Fibroblast of lung (primary cell): ENCODE measurements around the gene TMEM171. TPM values are rescaled to one million over a fixed set of nuclear protein-coding genes. Genes with fewer than 3 reads are reported as not detected.
A peak's percentile ranks its signal among the peaks of the same experiment; 100 is the strongest.

Experiments
- DNase-seq, 2 donors: peaks; one replicate each; pipeline versions ENCODE4 v3.0.0 to v3.0.0-alpha.2; 2010; ENCODE audit warnings: low read depth in 2 of 2
- H2AFZ ChIP-seq: 2 replicates; pipeline ENCODE4 v1.5.1; 2012; ENCODE audit warnings: low read length, control low read depth, inconsistent platforms
- H3K27ac ChIP-seq: 2 replicates; pipeline ENCODE4 v1.5.1; 2011; ENCODE audit warnings: low read length, control low read depth; ENCODE audit not compliant: insufficient read depth
- H3K27me3 ChIP-seq: 2 replicates; pipeline ENCODE4 v1.5.1; 2011; ENCODE audit warnings: mild to moderate bottlenecking, low read length; ENCODE audit not compliant: control insufficient read depth, insufficient read depth
- H3K36me3 ChIP-seq: 2 replicates; pipeline ENCODE4 v1.5.1; 2011; ENCODE audit warnings: low read length; ENCODE audit not compliant: control insufficient read depth, insufficient read depth
- H3K4me1 ChIP-seq: 2 replicates; pipeline ENCODE4 v1.5.1; 2011; ENCODE audit warnings: low read length; ENCODE audit not compliant: control insufficient read depth, insufficient read depth; ENCODE audit errors: extremely low read depth
- H3K4me2 ChIP-seq: 2 replicates; pipeline ENCODE4 v1.5.1; 2011; ENCODE audit warnings: low read length, control low read depth; ENCODE audit not compliant: insufficient read depth; ENCODE audit errors: extremely low read depth
- H3K4me3 ChIP-seq, 4 experiments: fragments of 200-600 bp in 1 of 4; sonication (generic) in 1 of 4; replicated peaks in 1 of 4; 2 replicates each; pipeline ENCODE4 v1.5.1; 2011 to 2016; ENCODE audit warnings: low read length in 4 of 4, low read depth in 3 of 4, mild to moderate bottlenecking in 3 of 4, control low read depth in 2 of 4, inconsistent platforms in 1 of 4, mixed read lengths in 1 of 4; ENCODE audit not compliant: insufficient read depth in 1 of 4; ENCODE audit errors: control extremely low read depth in 1 of 4
- H3K79me2 ChIP-seq: 2 replicates; pipeline ENCODE4 v1.5.1; 2012; ENCODE audit warnings: mild to moderate bottlenecking, low read length, inconsistent platforms; ENCODE audit not compliant: control insufficient read depth, insufficient read depth
- H3K9ac ChIP-seq: 2 replicates; pipeline ENCODE4 v1.5.1; 2011; ENCODE audit warnings: mild to moderate bottlenecking, low read length, control low read depth; ENCODE audit not compliant: insufficient read depth
- H3K9me3 ChIP-seq: 2 replicates; pipeline ENCODE4 v1.5.1; 2012; ENCODE audit warnings: low read depth, low read length; ENCODE audit not compliant: control insufficient read depth, insufficient read depth
- H4K20me1 ChIP-seq: 2 replicates; pipeline ENCODE4 v1.5.1; 2011; ENCODE audit warnings: low read length; ENCODE audit not compliant: control insufficient read depth, insufficient read depth; ENCODE audit errors: extremely low read depth
- EZH2 ChIP-seq: IDR thresholded peaks from 2 replicates; pipeline ENCODE4 v1.5.1; 2012; ENCODE audit warnings: low read length, control low read depth, mild to moderate bottlenecking; ENCODE audit errors: missing control alignments
- polyA minus RNA-seq: library from RNA; depleted of rRNA, polyadenylated mRNA; stranded (reverse); fragments of >200 nt; gene quantifications from 2 replicates; pipeline ENCODE4 v1.2.3, GENCODE V29; 2011; ENCODE audit warnings: low replicate concordance
- polyA plus RNA-seq, 2 donors: library from polyadenylated mRNA; depleted of rRNA in 1 of 2; stranded (reverse) in 1 of 2; unstranded in 1 of 2; fragments of >200 nt; gene quantifications; 2 replicates each; pipeline ENCODE4 v1.2.1, GENCODE V29; 2011 to 2012; ENCODE audit warnings: missing spikeins in 1 of 2
- total RNA-seq: library from RNA; depleted of rRNA; stranded (reverse); fragments of >200 nt; gene quantifications from 2 replicates; pipeline ENCODE4 v1.2.1, GENCODE V29; 2014
- TF ChIP-seq, protein P1 (sequence below), 2 donors: IDR thresholded peaks in 1 of 2; conservative IDR thresholded peaks in 1 of 2; 1 replicate in 1 of 2; 2 replicates in 1 of 2; pipeline ENCODE4 v1.5.1; 2011 to 2012; ENCODE audit warnings: low read length in 2 of 2, control low read depth in 1 of 2, inconsistent platforms in 1 of 2, low read depth in 1 of 2, mild to moderate bottlenecking in 1 of 2

Gene TMEM171, protein sequence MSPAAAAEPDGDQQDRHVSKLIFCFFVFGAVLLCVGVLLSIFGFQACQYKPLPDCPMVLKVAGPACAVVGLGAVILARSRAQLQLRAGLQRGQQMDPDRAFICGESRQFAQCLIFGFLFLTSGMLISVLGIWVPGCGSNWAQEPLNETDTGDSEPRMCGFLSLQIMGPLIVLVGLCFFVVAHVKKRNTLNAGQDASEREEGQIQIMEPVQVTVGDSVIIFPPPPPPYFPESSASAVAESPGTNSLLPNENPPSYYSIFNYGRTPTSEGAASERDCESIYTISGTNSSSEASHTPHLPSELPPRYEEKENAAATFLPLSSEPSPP
- total RNA-seq = under 0.01 and 0.83 TPM in 2 replicates
- polyA plus RNA-seq = 1.9 and 5.8 TPM in 2 replicates
- 1.2 and 5.5 TPM in 2 replicates for polyA plus RNA-seq (2012)
- 2.4 and 3.2 TPM in 2 replicates for polyA minus RNA-seq

DNA sequence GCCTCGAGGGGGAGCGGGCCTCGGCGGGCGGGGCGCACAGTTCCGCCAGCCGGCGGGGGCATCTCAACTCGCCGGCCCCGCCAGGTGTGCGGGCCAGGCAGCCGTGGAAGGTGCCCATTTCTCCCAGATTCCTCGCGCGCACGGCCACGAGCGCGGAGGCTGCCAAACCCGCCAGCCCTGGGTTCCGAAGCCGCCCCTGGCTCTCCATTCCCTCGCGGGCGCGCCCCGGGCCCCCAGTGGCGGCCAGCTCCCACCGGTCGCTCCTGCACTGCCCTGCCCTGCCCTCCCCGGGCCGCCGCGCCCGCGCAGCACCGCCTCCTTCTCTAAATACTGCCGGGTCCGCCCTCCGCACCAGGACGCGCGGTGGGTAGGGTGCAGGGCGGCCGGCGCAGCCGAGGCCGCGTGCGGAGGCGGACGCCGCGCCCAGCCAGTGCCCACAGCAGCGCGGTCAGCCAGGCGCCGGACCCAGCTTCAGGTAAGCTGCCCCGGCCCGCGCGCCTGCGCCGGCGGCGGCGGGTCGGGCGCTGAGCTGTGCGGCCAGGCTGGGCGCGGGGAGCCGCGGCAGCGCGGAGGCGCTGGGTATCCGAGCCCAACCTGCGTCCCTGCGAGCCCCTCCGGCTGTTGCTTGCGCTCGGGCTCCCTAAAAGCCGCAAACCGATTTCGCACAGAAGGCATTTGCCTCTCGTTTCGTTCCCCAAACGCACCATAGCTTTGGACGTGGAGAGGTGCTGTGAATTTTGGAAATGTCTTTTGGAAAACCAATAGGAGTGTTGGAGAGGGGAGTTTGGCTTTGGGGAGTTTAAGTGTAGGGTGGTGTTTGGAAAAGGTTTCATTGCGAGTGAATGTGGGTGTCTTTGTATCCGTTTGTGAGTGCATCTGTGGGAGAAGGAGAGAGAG is at the start of gene TMEM171:
TMEM171 (plus strand) TSS at position 354 of the 897 bp plus-strand sequence. CDS start 2,799 bp downstream, outside the sequence.
- H3K36me3 ChIP-seq = no peaks in the 10 kb centered on the region
- H3K79me2 ChIP-seq = no peaks in the 10 kb centered on the region
- peak within 1 kb of the TSS; percentile 93 for H3K4me2 ChIP-seq
- H4K20me1 ChIP-seq = no peaks in the 10 kb centered on the region
- H3K9me3 ChIP-seq = no peaks in the 10 kb centered on the region
- TF ChIP-seq, protein P1, sequence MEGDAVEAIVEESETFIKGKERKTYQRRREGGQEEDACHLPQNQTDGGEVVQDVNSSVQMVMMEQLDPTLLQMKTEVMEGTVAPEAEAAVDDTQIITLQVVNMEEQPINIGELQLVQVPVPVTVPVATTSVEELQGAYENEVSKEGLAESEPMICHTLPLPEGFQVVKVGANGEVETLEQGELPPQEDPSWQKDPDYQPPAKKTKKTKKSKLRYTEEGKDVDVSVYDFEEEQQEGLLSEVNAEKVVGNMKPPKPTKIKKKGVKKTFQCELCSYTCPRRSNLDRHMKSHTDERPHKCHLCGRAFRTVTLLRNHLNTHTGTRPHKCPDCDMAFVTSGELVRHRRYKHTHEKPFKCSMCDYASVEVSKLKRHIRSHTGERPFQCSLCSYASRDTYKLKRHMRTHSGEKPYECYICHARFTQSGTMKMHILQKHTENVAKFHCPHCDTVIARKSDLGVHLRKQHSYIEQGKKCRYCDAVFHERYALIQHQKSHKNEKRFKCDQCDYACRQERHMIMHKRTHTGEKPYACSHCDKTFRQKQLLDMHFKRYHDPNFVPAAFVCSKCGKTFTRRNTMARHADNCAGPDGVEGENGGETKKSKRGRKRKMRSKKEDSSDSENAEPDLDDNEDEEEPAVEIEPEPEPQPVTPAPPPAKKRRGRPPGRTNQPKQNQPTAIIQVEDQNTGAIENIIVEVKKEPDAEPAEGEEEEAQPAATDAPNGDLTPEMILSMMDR (conservative IDR thresholded peaks at IDR 0.05 in 1 of 2, IDR thresholded peaks at IDR 0.05 in 1 of 2; ENCODE audit: low read depth in 1 of 2, low read length in 2 of 2) = no peak
- TF ChIP-seq EZH2 = no peak
- H3K4me3 ChIP-seq = peak within 1 kb of the TSS; percentile 37 to 74 (median 54)
- no peak within 1 kb of the TSS for H3K27ac ChIP-seq
- peak within 1 kb of the TSS; percentile 34 for H3K9ac ChIP-seq
- H3K27me3 ChIP-seq = no peaks in the 10 kb centered on the region
- peaks cover 9% of the 10 kb centered on the region for H3K4me1 ChIP-seq
- peak; percentile 14 to 50 for DNase-seq
- peak within 1 kb of the TSS; percentile 39 for H2AFZ ChIP-seq

DNA sequence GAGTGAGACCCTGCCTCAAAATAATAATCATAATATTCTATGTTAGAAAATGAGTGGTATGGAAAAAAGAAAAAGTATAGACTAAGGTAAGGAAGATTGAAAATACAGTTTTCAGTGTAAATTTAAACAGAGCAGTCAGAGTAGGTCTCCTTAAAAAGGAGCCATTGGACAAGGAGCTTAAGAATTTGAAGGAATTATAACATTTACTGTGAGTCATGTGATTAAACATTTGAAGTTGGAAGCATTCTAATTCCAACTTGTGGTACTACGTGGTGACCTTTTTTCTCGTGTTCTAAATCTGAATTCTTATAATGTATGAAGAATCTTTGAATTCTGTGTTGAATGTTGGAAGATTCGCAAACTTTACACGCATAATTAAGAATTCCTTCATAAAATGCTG is 39.3 kb upstream of the TMEM171 start:
- Histone ChIP-seq H3K9me3 (no peaks in the 10 kb centered on the region), H3K36me3 (no peaks in the 10 kb centered on the region), H3K9ac (no peak overlapping the region), H3K4me2 (no peak overlapping the region), H3K4me3 (no peak overlapping the region), H3K4me1 (no peaks in the 10 kb centered on the region), H4K20me1 (no peaks in the 10 kb centered on the region), H3K27ac (no peak overlapping the region), H3K27me3 (no peaks in the 10 kb centered on the region), H2AFZ (no peak overlapping the region), H3K79me2 (no peaks in the 10 kb centered on the region)
- TF ChIP-seq, protein P1 (conservative IDR thresholded peaks at IDR 0.05 in 1 of 2, IDR thresholded peaks at IDR 0.05 in 1 of 2; ENCODE audit: low read depth in 1 of 2, low read length in 2 of 2) = no peak
- no peak for TF ChIP-seq EZH2
- DNase-seq = no peak

DNA sequence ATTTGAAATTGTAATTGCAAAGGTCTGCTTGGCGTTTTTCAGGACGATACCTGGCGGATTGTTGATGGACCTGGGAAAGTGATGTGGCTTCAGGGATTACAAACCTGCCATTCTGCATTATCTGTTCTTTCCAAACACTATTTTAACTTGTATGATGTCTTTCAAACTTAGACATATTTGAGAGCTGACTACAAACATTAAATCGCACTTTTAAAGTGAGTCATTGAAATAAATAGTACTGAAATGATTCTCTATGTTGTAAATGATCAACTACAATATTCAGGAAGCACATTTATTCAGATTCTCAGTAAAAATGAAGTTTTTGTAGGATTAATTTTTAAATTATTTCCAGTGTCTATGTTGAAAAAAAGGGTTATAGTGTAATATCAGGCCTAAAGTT is 32.3 kb upstream of the TMEM171 start:
- Histone ChIP-seq H3K4me2 (no peak overlapping the region), H3K4me1 (no peaks in the 10 kb centered on the region), H2AFZ (no peak overlapping the region), H4K20me1 (no peaks in the 10 kb centered on the region), H3K27ac (no peak overlapping the region), H3K9ac (no peak overlapping the region), H3K36me3 (no peaks in the 10 kb centered on the region), H3K79me2 (no peaks in the 10 kb centered on the region), H3K27me3 (no peaks in the 10 kb centered on the region), H3K4me3 (no peak overlapping the region), H3K9me3 (no peaks in the 10 kb centered on the region)
- DNase-seq = peak in 1 of 2 donors; percentile 29
- TF ChIP-seq, protein P1 (conservative IDR thresholded peaks at IDR 0.05 in 1 of 2, IDR thresholded peaks at IDR 0.05 in 1 of 2; ENCODE audit: low read depth in 1 of 2, low read length in 2 of 2) = no peak
